CD14-positive monocyte (primary cell): Measurements from ENCODE around the gene NLGN1. TPM values are rescaled to one million over a fixed set of nuclear protein-coding genes. Genes with fewer than 3 reads are reported as not detected.

ENCODE experiments used
- DNase-seq, 3 donors: peaks; one replicate each; pipeline ENCODE4 v3.0.0-alpha.2; 2011 to 2022
- H2AFZ ChIP-seq: 2 replicates; pipeline ENCODE4 v1.6.0; 2012; ENCODE audit warnings: mild to moderate bottlenecking, low read depth, low read length, inconsistent platforms; ENCODE audit not compliant: insufficient read depth, poor library complexity, severe bottlenecking
- H3K27ac ChIP-seq, 2 donors: 1 replicate in 1 of 2; 2 replicates in 1 of 2; pipeline ENCODE4 v1.5.1; 2012 to 2013; ENCODE audit warnings: low read length in 2 of 2, control low read depth in 1 of 2, inconsistent platforms in 1 of 2, low read depth in 1 of 2, mild to moderate bottlenecking in 1 of 2
- H3K27me3 ChIP-seq, 2 donors: one replicate each; pipeline versions ENCODE4 v1.6.0 to v1.6.1; 2011 to 2013; ENCODE audit warnings: low read length in 2 of 2; ENCODE audit not compliant: control insufficient read depth in 2 of 2, insufficient read depth in 2 of 2
- H3K36me3 ChIP-seq, 2 donors: replicated peaks in 1 of 2; 1 replicate in 1 of 2; 2 replicates in 1 of 2; pipeline versions ENCODE4 v1.5.1 to v1.6.1; 2012 to 2013; ENCODE audit warnings: low read length in 2 of 2, control low read depth in 1 of 2, inconsistent platforms in 1 of 2, mild to moderate bottlenecking in 1 of 2; ENCODE audit not compliant: insufficient read depth in 2 of 2, control insufficient read depth in 1 of 2
- H3K4me1 ChIP-seq, 2 donors: 1 replicate in 1 of 2; 2 replicates in 1 of 2; pipeline versions ENCODE4 v1.5.1 to v1.6.1; 2012 to 2013; ENCODE audit warnings: low read length in 2 of 2, control low read depth in 1 of 2, inconsistent platforms in 1 of 2, mild to moderate bottlenecking in 1 of 2, moderate library complexity in 1 of 2; ENCODE audit not compliant: insufficient read depth in 2 of 2, control insufficient read depth in 1 of 2
- H3K4me2 ChIP-seq: replicated peaks from 2 replicates; pipeline ENCODE3; 2012; ENCODE audit warnings: low read length, moderate library complexity, mild to moderate bottlenecking; ENCODE audit not compliant: poor library complexity, severe bottlenecking; ENCODE audit errors: extremely low read depth
- H3K4me3 ChIP-seq, 3 experiments: fragments of 200-600 bp in 1 of 3; sonication (generic) in 1 of 3; replicated peaks in 1 of 3; 1 replicate in 2 of 3; 2 replicates in 1 of 3; pipeline ENCODE4 v1.5.1; 2011 to 2013; ENCODE audit warnings: low read length in 3 of 3, mild to moderate bottlenecking in 3 of 3, control low read depth in 2 of 3, low read depth in 2 of 3, inconsistent platforms in 1 of 3, moderate library complexity in 1 of 3
- H3K79me2 ChIP-seq: 2 replicates; pipeline ENCODE4 v1.6.0; 2012; ENCODE audit warnings: mild to moderate bottlenecking, control low read depth, inconsistent platforms, low read length, moderate library complexity; ENCODE audit not compliant: insufficient read depth
- H3K9ac ChIP-seq: 2 replicates; pipeline ENCODE4 v1.6.0; 2017; ENCODE audit warnings: low read length, mild to moderate bottlenecking; ENCODE audit not compliant: insufficient read depth, poor library complexity, severe bottlenecking
- H3K9me3 ChIP-seq, 2 donors: replicated peaks in 1 of 2; 1 replicate in 1 of 2; 2 replicates in 1 of 2; pipeline versions ENCODE4 v1.5.1 to v1.6.1; 2012 to 2013; ENCODE audit warnings: low read length in 2 of 2, control low read depth in 1 of 2; ENCODE audit not compliant: control insufficient read depth in 1 of 2, insufficient read depth in 1 of 2
- H4K20me1 ChIP-seq: 2 replicates; pipeline ENCODE4 v1.6.0; 2012; ENCODE audit warnings: mild to moderate bottlenecking, low read length, control low read depth, moderate library complexity; ENCODE audit not compliant: insufficient read depth
- H3K27ac Mint-ChIP-seq, 7 donors: one replicate each; pipeline ENCODE4 v1.8.0; 2020; ENCODE audit warnings: mild to moderate bottlenecking in 7 of 7, mixed read lengths in 7 of 7, moderate library complexity in 6 of 7, inconsistent platforms in 2 of 7
- H3K27me3 Mint-ChIP-seq, 3 donors: one replicate each; pipeline ENCODE4 v1.8.0; 2021 to 2022; ENCODE audit warnings: low read depth in 3 of 3, mild to moderate bottlenecking in 3 of 3, mixed read lengths in 3 of 3, moderate library complexity in 3 of 3, inconsistent platforms in 1 of 3
- H3K36me3 Mint-ChIP-seq, 2 donors: one replicate each; pipeline ENCODE4 v1.8.0; 2020; ENCODE audit warnings: mixed read lengths in 2 of 2, inconsistent platforms in 1 of 2, mild to moderate bottlenecking in 1 of 2
- H3K4me1 Mint-ChIP-seq: one replicate; pipeline ENCODE4 v1.8.0; 2020; ENCODE audit warnings: mild to moderate bottlenecking, mixed read lengths
- H3K4me3 Mint-ChIP-seq, 2 donors: one replicate each; pipeline ENCODE4 v1.8.0; 2020; ENCODE audit warnings: mild to moderate bottlenecking in 2 of 2, mixed read lengths in 2 of 2, moderate library complexity in 1 of 2
- H3K9me3 Mint-ChIP-seq, 7 donors: one replicate each; pipeline ENCODE4 v1.8.0; 2020 to 2022; ENCODE audit warnings: mixed read lengths in 7 of 7, mild to moderate bottlenecking in 6 of 7, moderate library complexity in 6 of 7, inconsistent platforms in 2 of 7
- CTCF ChIP-seq: fragments of 200-600 bp; IDR thresholded peaks from one replicate; pipeline ENCODE4 v1.8.0; 2022; ENCODE audit warnings: antibody characterized with exemption, mild to moderate bottlenecking
- WGBS: methylation state at CpG from one replicate; pipeline ENCODE4 v1.1.5; 2013; ENCODE audit warnings: missing lambda C conversion rate; ENCODE audit not compliant: insufficient coverage; 5-methylcytosine and 5-hydroxymethylcytosine counted together
- intact Hi-C, 2 donors: fragments of 100-400 bp; cut with micrococcal nuclease; formaldehyde crosslinking; loops; one replicate each; pipeline versions ENCODE4 v1.15.0 to v1.15.1; 2023
- polyA plus RNA-seq, 3 donors: library from polyadenylated mRNA; depleted of rRNA in 1 of 3; unstranded in 2 of 3; stranded (reverse) in 1 of 3; fragments of 300-500 nt in 2 of 3; fragments of >200 nt in 1 of 3; fragmentation: Illumina TruSeq in 2 of 3; gene quantifications; 1 replicate in 2 of 3; 2 replicates in 1 of 3; pipeline ENCODE4 v1.2.3, GENCODE V29; 2012 to 2021

Gene NLGN1
- polyA plus RNA-seq, 3 donors = not detected

GRCh38 chr3:174253196-174253823 lies 855.8 kb downstream of the NLGN1 start:
- H3K9me3 Mint-ChIP-seq = peaks cover 0 to 7% (median 4%) of the 10 kb centered on the region in 7 donors
- intact Hi-C loops = no loop called here
- H3K9me3 ChIP-seq = peaks cover 0 to 3% of the 10 kb centered on the region in 2 donors
- no peak overlapping the region for H3K27ac ChIP-seq
- H3K4me2 ChIP-seq = no peak overlapping the region
- H3K79me2 ChIP-seq = no peaks in the 10 kb centered on the region
- H3K4me3 ChIP-seq = no peak overlapping the region
- H3K4me1 Mint-ChIP-seq = no peaks in the 10 kb centered on the region
- no peaks in the 10 kb centered on the region for H3K4me1 ChIP-seq
- no peak overlapping the region for H3K27ac Mint-ChIP-seq
- no peak overlapping the region for H3K9ac ChIP-seq
- H3K27me3 Mint-ChIP-seq = no peaks in the 10 kb centered on the region
- no peaks in the 10 kb centered on the region for H3K36me3 ChIP-seq
- no CpG with 5 or more reads among the region's 3 CpGs for WGBS
- no peak overlapping the region for H2AFZ ChIP-seq
- no peak for DNase-seq
- no peaks in the 10 kb centered on the region for H3K27me3 ChIP-seq
- no peak overlapping the region for H3K4me3 Mint-ChIP-seq
- no peak for TF ChIP-seq CTCF
- no peaks in the 10 kb centered on the region for H4K20me1 ChIP-seq
- H3K36me3 Mint-ChIP-seq = no peaks in the 10 kb centered on the region

- Histone ChIP-seq H3K27me3 (no peaks in the 10 kb centered on the region), H4K20me1 (no peaks in the 10 kb centered on the region), H3K4me1 (no peaks in the 10 kb centered on the region), H2AFZ (no peak overlapping the region), H3K9ac (no peak overlapping the region), H3K4me2 (no peak overlapping the region), H3K4me3 (no peak overlapping the region), H3K79me2 (no peaks in the 10 kb centered on the region), H3K36me3 (no peaks in the 10 kb centered on the region), H3K9me3 (peaks cover 0 to 3% of the 10 kb centered on the region in 2 donors), H3K27ac (no peak overlapping the region)
- intact Hi-C loops = no loop called here
- Mint-ChIP-seq H3K27ac (no peak overlapping the region), H3K4me3 (no peak overlapping the region), H3K36me3 (no peaks in the 10 kb centered on the region), H3K27me3 (no peaks in the 10 kb centered on the region), H3K9me3 (peaks cover 0 to 8% (median 4%) of the 10 kb centered on the region in 7 donors), H3K4me1 (no peaks in the 10 kb centered on the region)
- TF ChIP-seq CTCF = no peak
- WGBS = 100% methylated on average over 1 of the region's 4 CpGs
- DNase-seq = no peak
Observed at GRCh38 chr3:174253940-174254339, 856.4 kb downstream of the NLGN1 start.
